HEK293 (cell line): Measurements from ENCODE around the gene ZBTB20.

Experiments
- CTCF ChIA-PET: fragments of 350-600 bp; formaldehyde crosslinking; extraction: SDS; loops from one replicate; lab custom pipeline; 2021; ENCODE audit warnings: antibody characterized with exemption; lab: Yijun Ruan, JAX
- POLR2A ChIA-PET: fragments of 300-600 bp; formaldehyde crosslinking; extraction: SDS; loops from one replicate; lab custom pipeline; 2020; ENCODE audit warnings: antibody characterized with exemption, inconsistent platforms; lab: Yijun Ruan, JAX
- H3K27ac ChIP-seq: fragments of 200-500 bp; sonication (Bioruptor generic); 2 replicates; pipeline ENCODE4 v1.5.1; 2014; ENCODE audit warnings: low read depth, low read length, control low read depth, inconsistent platforms; ENCODE audit errors: extremely low read depth
- H3K36me3 ChIP-seq, 2 experiments: fragments of 200-500 bp in 1 of 2; sonication (Bioruptor generic) in 1 of 2; 1 replicate in 1 of 2; 2 replicates in 1 of 2; pipeline ENCODE4 v1.5.1; 2014 to 2017; ENCODE audit warnings: inconsistent platforms in 2 of 2, low read length in 2 of 2; ENCODE audit not compliant: control insufficient read depth in 2 of 2, insufficient read depth in 1 of 2
- H3K4me1 ChIP-seq: fragments of 200-500 bp; sonication (Bioruptor generic); 2 replicates; pipeline ENCODE4 v1.5.1; 2014; ENCODE audit warnings: mild to moderate bottlenecking, low read length, inconsistent platforms; ENCODE audit not compliant: control insufficient read depth, insufficient read depth
- H3K4me3 ChIP-seq: 2 replicates; pipeline ENCODE4 v1.5.1; 2011; ENCODE audit warnings: low read depth, mild to moderate bottlenecking, control low read depth, low read length, moderate library complexity
- H3K9me3 ChIP-seq: fragments of 200-500 bp; sonication (Bioruptor generic); 2 replicates; pipeline ENCODE4 v1.5.1; 2014; ENCODE audit warnings: low read depth, low read length, inconsistent platforms; ENCODE audit not compliant: control insufficient read depth, insufficient read depth
- MZF1 ChIP-seq: fragments of 450-650 bp; formaldehyde crosslinking; IDR thresholded peaks from 2 replicates; pipeline ENCODE4 v1.5.1; 2017; ENCODE audit warnings: missing biosample characterization, missing genetic modification characterization, borderline replicate concordance
- PRDM1 ChIP-seq: fragments of 450-650 bp; formaldehyde crosslinking; IDR thresholded peaks from 2 replicates; pipeline ENCODE4; 2016; ENCODE audit warnings: missing biosample characterization, missing genetic modification characterization
- PRDM10 ChIP-seq: fragments of 450-650 bp; formaldehyde crosslinking; IDR thresholded peaks from 2 replicates; pipeline ENCODE4 v1.5.1; 2016; ENCODE audit warnings: missing biosample characterization, missing genetic modification characterization
- SCRT1 ChIP-seq: fragments of 450-650 bp; formaldehyde crosslinking; IDR thresholded peaks from 2 replicates; pipeline ENCODE4 v1.5.1; 2016; ENCODE audit warnings: missing biosample characterization, missing genetic modification characterization, borderline replicate concordance
- SETDB1 ChIP-seq: IDR thresholded peaks from one replicate; pipeline ENCODE4 v1.6.1; 2017; ENCODE audit warnings: mild to moderate bottlenecking, low read length, moderate library complexity, mixed read lengths; ENCODE audit not compliant: insufficient read length
- YY2 ChIP-seq: fragments of 450-650 bp; formaldehyde crosslinking; IDR thresholded peaks from 2 replicates; pipeline ENCODE4 v1.5.1; 2016; ENCODE audit warnings: missing biosample characterization, missing genetic modification characterization
- ZEB2 ChIP-seq: fragments of 450-650 bp; formaldehyde crosslinking; IDR thresholded peaks from 2 replicates; pipeline ENCODE4 v1.5.1; 2016; ENCODE audit warnings: missing biosample characterization, missing genetic modification characterization
- ZIC2 ChIP-seq: fragments of 450-650 bp; formaldehyde crosslinking; IDR thresholded peaks from 2 replicates; pipeline ENCODE4 v1.5.1; 2016; ENCODE audit warnings: missing biosample characterization, missing genetic modification characterization
- ZNF214 ChIP-seq: fragments of 450-650 bp; formaldehyde crosslinking; IDR thresholded peaks from 2 replicates; pipeline ENCODE4 v1.5.1; 2017; ENCODE audit warnings: missing biosample characterization, mild to moderate bottlenecking, missing genetic modification characterization, borderline replicate concordance
- ZNF223 ChIP-seq: fragments of 450-650 bp; formaldehyde crosslinking; IDR thresholded peaks from 2 replicates; pipeline ENCODE4 v1.5.1; 2016; ENCODE audit warnings: missing biosample characterization, missing genetic modification characterization
- ZNF280D ChIP-seq: fragments of 450-650 bp; formaldehyde crosslinking; IDR thresholded peaks from 2 replicates; pipeline ENCODE4 v1.5.1; 2016; ENCODE audit warnings: missing biosample characterization, missing genetic modification characterization
- ZNF548 ChIP-seq: fragments of 450-650 bp; formaldehyde crosslinking; IDR thresholded peaks from 2 replicates; pipeline ENCODE4 v1.5.1; 2016; ENCODE audit warnings: missing biosample characterization, missing genetic modification characterization
- ZNF585B ChIP-seq: fragments of 450-650 bp; formaldehyde crosslinking; IDR thresholded peaks from 2 replicates; pipeline ENCODE4 v1.5.1; 2016; ENCODE audit warnings: missing biosample characterization, missing genetic modification characterization
- ZNF677 ChIP-seq: fragments of 450-650 bp; IDR thresholded peaks from 2 replicates; pipeline ENCODE4 v1.5.0; 2018; ENCODE audit warnings: missing biosample characterization, mild to moderate bottlenecking, missing genetic modification characterization, moderate library complexity
- ZNF701 ChIP-seq: fragments of 450-650 bp; formaldehyde crosslinking; IDR thresholded peaks from 2 replicates; pipeline ENCODE4 v1.5.1; 2016; ENCODE audit warnings: missing biosample characterization, missing genetic modification characterization
- ZNF791 ChIP-seq: fragments of 450-650 bp; formaldehyde crosslinking; IDR thresholded peaks from 2 replicates; pipeline ENCODE4 v1.5.1; 2016; ENCODE audit warnings: missing biosample characterization, missing genetic modification characterization
- ZNF830 ChIP-seq: fragments of 450-650 bp; IDR thresholded peaks from 2 replicates; pipeline ENCODE4 v1.5.0; 2018; ENCODE audit warnings: missing biosample characterization, missing genetic modification characterization, low read depth, mild to moderate bottlenecking, moderate library complexity
- TF ChIP-seq, protein P1 (sequence below): fragments of 450-650 bp; formaldehyde crosslinking; IDR thresholded peaks from 2 replicates; pipeline ENCODE4 v1.5.1; 2016; ENCODE audit warnings: missing biosample characterization, missing genetic modification characterization
- TF ChIP-seq, protein P2 (sequence below): fragments of 450-650 bp; formaldehyde crosslinking; IDR thresholded peaks from 2 replicates; pipeline ENCODE4 v1.5.1; 2016; ENCODE audit warnings: missing biosample characterization, missing genetic modification characterization, borderline replicate concordance
- TF ChIP-seq, protein P3 (sequence below): fragments of 450-650 bp; formaldehyde crosslinking; IDR thresholded peaks from 2 replicates; pipeline ENCODE4 v1.5.1; 2016; ENCODE audit warnings: missing biosample characterization, missing genetic modification characterization, borderline replicate concordance

Gene ZBTB20

DNA sequence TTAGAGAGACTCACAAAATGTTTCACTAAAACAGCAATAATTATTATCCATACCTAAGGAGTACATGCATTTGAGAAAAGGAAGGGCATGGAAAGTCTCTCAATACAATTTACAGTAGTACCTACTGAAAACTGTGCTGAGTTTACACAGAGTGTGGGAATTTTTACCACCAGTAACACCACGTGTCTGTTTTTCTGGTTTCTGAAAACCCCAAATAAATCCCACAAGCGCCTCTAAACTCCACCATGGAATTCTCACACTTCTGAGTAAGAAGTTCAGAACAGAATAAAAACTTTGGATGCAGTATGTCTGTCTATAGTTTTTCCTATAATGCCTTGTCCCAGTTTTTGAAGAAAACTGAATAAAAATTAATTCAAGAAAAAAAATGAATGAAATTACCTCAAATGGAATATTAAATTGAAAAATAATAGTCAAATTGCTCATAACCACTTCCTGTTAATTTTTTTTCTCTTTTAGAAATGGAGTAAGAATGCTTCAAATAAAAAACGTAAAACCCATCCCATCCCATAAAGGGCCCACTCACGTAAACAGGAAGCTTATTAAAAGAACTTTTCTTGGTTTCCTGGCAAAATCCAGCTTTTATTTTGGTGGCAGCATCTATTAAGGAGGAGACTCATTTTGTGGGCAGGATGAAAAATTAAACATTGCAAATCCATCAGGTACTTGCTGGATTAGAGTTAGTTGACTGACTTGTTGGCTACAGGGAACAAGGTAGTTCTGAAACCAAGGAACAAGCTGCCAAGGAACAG, 475.2 kb downstream of the ZBTB20 start (continued):
- no peak for TF ChIP-seq ZNF280D (tag by site-specific recombination)
- no peak for TF ChIP-seq ZNF701 (tag by site-specific recombination)
- TF ChIP-seq PRDM1, result no peak
- TF ChIP-seq ZNF791 (tag by site-specific recombination), result no peak
- TF ChIP-seq, protein P1, sequence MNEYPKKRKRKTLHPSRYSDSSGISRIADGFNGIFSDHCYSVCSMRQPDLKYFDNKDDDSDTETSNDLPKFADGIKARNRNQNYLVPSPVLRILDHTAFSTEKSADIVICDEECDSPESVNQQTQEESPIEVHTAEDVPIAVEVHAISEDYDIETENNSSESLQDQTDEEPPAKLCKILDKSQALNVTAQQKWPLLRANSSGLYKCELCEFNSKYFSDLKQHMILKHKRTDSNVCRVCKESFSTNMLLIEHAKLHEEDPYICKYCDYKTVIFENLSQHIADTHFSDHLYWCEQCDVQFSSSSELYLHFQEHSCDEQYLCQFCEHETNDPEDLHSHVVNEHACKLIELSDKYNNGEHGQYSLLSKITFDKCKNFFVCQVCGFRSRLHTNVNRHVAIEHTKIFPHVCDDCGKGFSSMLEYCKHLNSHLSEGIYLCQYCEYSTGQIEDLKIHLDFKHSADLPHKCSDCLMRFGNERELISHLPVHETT (tag by site-specific recombination), result no peak
- no peak for TF ChIP-seq PRDM10 (tag by site-specific recombination)
- TF ChIP-seq ZNF677 (tag by site-specific recombination), result no peak
- TF ChIP-seq, all 188 proteins: peak for 0

- ChIA-PET CTCF (no interaction called here), POLR2A (interaction anchor here (0.6 kb wide), 1 partner anchor 11 kb away, joined by 3 read pairs; no protein-coding TSS in a partner anchor)
- H3K9me3 ChIP-seq, result no peaks in the 10 kb centered on the region
- no peaks in the 10 kb centered on the region for H3K36me3 ChIP-seq
- no peak overlapping the region for H3K4me3 ChIP-seq
- no peak overlapping the region for H3K27ac ChIP-seq
- no peaks in the 10 kb centered on the region for H3K4me1 ChIP-seq
- TF ChIP-seq YY2 (tag by site-specific recombination) (no peak), SCRT1 (tag by site-specific recombination) (no peak), ZNF548 (no peak), ZNF214 (tag by site-specific recombination) (no peak), ZNF830 (tag by site-specific recombination) (no peak), MZF1 (no peak), ZNF585B (no peak), ZNF223 (no peak), ZIC2 (no peak), ZEB2 (tag by site-specific recombination) (no peak), SETDB1 (no peak)
- TF ChIP-seq, protein P2, sequence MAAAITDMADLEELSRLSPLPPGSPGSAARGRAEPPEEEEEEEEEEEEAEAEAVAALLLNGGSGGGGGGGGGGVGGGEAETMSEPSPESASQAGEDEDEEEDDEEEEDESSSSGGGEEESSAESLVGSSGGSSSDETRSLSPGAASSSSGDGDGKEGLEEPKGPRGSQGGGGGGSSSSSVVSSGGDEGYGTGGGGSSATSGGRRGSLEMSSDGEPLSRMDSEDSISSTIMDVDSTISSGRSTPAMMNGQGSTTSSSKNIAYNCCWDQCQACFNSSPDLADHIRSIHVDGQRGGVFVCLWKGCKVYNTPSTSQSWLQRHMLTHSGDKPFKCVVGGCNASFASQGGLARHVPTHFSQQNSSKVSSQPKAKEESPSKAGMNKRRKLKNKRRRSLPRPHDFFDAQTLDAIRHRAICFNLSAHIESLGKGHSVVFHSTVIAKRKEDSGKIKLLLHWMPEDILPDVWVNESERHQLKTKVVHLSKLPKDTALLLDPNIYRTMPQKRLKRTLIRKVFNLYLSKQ, result no peak
- TF ChIP-seq, protein P3, sequence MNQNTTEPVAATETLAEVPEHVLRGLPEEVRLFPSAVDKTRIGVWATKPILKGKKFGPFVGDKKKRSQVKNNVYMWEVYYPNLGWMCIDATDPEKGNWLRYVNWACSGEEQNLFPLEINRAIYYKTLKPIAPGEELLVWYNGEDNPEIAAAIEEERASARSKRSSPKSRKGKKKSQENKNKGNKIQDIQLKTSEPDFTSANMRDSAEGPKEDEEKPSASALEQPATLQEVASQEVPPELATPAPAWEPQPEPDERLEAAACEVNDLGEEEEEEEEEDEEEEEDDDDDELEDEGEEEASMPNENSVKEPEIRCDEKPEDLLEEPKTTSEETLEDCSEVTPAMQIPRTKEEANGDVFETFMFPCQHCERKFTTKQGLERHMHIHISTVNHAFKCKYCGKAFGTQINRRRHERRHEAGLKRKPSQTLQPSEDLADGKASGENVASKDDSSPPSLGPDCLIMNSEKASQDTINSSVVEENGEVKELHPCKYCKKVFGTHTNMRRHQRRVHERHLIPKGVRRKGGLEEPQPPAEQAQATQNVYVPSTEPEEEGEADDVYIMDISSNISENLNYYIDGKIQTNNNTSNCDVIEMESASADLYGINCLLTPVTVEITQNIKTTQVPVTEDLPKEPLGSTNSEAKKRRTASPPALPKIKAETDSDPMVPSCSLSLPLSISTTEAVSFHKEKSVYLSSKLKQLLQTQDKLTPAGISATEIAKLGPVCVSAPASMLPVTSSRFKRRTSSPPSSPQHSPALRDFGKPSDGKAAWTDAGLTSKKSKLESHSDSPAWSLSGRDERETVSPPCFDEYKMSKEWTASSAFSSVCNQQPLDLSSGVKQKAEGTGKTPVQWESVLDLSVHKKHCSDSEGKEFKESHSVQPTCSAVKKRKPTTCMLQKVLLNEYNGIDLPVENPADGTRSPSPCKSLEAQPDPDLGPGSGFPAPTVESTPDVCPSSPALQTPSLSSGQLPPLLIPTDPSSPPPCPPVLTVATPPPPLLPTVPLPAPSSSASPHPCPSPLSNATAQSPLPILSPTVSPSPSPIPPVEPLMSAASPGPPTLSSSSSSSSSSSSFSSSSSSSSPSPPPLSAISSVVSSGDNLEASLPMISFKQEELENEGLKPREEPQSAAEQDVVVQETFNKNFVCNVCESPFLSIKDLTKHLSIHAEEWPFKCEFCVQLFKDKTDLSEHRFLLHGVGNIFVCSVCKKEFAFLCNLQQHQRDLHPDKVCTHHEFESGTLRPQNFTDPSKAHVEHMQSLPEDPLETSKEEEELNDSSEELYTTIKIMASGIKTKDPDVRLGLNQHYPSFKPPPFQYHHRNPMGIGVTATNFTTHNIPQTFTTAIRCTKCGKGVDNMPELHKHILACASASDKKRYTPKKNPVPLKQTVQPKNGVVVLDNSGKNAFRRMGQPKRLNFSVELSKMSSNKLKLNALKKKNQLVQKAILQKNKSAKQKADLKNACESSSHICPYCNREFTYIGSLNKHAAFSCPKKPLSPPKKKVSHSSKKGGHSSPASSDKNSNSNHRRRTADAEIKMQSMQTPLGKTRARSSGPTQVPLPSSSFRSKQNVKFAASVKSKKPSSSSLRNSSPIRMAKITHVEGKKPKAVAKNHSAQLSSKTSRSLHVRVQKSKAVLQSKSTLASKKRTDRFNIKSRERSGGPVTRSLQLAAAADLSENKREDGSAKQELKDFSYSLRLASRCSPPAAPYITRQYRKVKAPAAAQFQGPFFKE (tag by site-specific recombination), result no peak
These were observed 477.5 kb downstream of the ZBTB20 start for GRCh38 chr3:114669614-114670013.
